ENCODE measurements around the gene KRTAP5-7. TPM values are rescaled to one million over a fixed set of nuclear protein-coding genes. Genes with fewer than 3 reads are reported as not detected.
A peak's percentile ranks its signal among the peaks of the same experiment; 100 is the strongest.

Gene KRTAP5-7
- total and polyA plus RNA-seq, 2 of the 13 experiments (the other 11 are each of a cell fraction or from before 2014, with no cell fraction given), result 0.54 TPM; not detected in 1

DNA sequence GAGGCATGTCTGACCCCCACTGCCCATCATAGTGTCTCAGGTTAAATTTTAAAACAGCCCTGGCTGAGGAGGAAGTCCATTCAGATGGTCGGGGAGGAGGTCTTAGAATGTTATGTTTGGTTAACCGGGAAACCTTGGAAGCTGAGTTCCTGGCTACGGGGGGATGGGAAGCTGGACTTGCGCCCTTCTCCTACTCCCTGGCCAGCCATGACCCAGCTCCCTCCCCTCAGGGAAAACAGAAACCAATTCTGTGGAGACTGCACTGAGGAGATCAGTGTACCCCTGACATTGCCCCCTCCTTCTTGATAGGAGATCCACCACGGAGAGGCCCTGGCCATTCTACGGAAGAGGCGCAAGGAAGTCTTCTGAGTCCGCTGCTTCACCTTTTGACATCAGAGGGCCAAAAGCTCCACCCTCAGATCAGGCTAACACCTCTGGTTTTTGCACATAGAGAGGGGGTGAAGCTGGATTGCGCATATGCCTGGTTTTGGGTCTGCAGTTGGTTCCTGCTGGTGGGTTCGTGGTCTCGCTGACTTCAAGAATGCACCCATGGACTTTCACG lies 18.4 kb downstream of the KRTAP5-7 start (continued):
- 0 out of 2 replicates have a peak, but pooled peaks have one; percentile 31 for TF ChIP-seq ZNF280B (CRISPR knock-in tag; IDR thresholded peaks at IDR 0.05; ENCODE audit: borderline replicate concordance)
- TF ChIP-seq, protein P1, sequence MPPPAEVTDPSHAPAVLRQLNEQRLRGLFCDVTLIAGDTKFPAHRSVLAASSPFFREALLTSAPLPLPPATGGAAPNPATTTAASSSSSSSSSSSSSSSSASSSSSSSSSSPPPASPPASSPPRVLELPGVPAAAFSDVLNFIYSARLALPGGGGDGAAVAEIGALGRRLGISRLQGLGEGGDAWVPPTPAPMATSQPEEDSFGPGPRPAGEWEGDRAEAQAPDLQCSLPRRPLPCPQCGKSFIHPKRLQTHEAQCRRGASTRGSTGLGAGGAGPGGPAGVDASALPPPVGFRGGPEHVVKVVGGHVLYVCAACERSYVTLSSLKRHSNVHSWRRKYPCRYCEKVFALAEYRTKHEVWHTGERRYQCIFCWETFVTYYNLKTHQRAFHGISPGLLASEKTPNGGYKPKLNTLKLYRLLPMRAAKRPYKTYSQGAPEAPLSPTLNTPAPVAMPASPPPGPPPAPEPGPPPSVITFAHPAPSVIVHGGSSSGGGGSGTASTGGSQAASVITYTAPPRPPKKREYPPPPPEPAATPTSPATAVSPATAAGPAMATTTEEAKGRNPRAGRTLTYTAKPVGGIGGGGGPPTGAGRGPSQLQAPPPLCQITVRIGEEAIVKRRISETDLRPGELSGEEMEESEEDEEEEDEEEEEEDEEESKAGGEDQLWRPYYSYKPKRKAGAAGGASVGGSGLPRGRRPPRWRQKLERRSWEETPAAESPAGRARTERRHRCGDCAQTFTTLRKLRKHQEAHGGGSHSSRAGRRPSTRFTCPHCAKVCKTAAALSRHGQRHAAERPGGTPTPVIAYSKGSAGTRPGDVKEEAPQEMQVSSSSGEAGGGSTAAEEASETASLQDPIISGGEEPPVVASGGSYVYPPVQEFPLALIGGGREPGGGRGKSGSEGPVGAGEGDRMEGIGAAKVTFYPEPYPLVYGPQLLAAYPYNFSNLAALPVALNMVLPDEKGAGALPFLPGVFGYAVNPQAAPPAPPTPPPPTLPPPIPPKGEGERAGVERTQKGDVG (CRISPR knock-in tag; IDR thresholded peaks at IDR 0.05; ENCODE audit: borderline replicate concordance), result 0 out of 2 replicates have a peak, but pooled peaks have one; percentile 43
- TF ChIP-seq RARA (CRISPR knock-in tag; IDR thresholded peaks at IDR 0.05), result peak; percentile 41
- TF ChIP-seq TBX2 (CRISPR knock-in tag; IDR thresholded peaks at IDR 0.05; ENCODE audit: borderline replicate concordance), result peak; percentile 20; the same call in 1 of the 2 replicates
- 0 out of 2 replicates have a peak, but pooled peaks have one; percentile 45 for TF ChIP-seq HDAC2 (CRISPR knock-in tag; IDR thresholded peaks at IDR 0.05)
- no peak for TF ChIP-seq HDAC1 (CRISPR knock-in tag; IDR thresholded peaks at IDR 0.05)
- 0 out of 2 replicates have a peak, but pooled peaks have one; percentile 20 for TF ChIP-seq ZNF281 (CRISPR knock-in tag; IDR thresholded peaks at IDR 0.05; ENCODE audit: borderline replicate concordance)
- no peak for TF ChIP-seq ZNF710 (CRISPR knock-in tag; IDR thresholded peaks at IDR 0.05; ENCODE audit: borderline replicate concordance)
- TF ChIP-seq, protein P2, sequence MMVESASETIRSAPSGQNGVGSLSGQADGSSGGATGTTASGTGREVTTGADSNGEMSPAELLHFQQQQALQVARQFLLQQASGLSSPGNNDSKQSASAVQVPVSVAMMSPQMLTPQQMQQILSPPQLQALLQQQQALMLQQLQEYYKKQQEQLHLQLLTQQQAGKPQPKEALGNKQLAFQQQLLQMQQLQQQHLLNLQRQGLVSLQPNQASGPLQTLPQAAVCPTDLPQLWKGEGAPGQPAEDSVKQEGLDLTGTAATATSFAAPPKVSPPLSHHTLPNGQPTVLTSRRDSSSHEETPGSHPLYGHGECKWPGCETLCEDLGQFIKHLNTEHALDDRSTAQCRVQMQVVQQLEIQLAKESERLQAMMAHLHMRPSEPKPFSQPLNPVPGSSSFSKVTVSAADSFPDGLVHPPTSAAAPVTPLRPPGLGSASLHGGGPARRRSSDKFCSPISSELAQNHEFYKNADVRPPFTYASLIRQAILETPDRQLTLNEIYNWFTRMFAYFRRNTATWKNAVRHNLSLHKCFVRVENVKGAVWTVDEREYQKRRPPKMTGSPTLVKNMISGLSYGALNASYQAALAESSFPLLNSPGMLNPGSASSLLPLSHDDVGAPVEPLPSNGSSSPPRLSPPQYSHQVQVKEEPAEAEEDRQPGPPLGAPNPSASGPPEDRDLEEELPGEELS (CRISPR knock-in tag; IDR thresholded peaks at IDR 0.05), result no peak
- peak; percentile 9; the same call in 1 of the 2 replicates for TF ChIP-seq FOXA3 (CRISPR knock-in tag; IDR thresholded peaks at IDR 0.05)
- TF ChIP-seq JUND (CRISPR knock-in tag; IDR thresholded peaks at IDR 0.05), result no peak
- TF ChIP-seq, protein P3, sequence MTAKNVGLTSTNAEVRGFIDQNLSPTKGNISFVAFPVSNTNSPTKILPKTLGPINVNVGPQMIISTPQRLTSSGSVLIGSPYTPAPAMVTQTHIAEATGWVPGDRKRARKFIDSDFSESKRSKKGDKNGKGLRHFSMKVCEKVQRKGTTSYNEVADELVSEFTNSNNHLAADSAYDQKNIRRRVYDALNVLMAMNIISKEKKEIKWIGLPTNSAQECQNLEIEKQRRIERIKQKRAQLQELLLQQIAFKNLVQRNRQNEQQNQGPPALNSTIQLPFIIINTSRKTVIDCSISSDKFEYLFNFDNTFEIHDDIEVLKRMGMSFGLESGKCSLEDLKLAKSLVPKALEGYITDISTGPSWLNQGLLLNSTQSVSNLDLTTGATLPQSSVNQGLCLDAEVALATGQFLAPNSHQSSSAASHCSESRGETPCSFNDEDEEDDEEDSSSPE (CRISPR knock-in tag; IDR thresholded peaks at IDR 0.05), result peak; percentile 17; the same call in 1 of the 2 replicates
- TF ChIP-seq SALL1 (CRISPR knock-in tag; IDR thresholded peaks at IDR 0.05), result peak; percentile 24; the same call in 1 of the 2 replicates
- TF ChIP-seq POGZ (CRISPR knock-in tag; IDR thresholded peaks at IDR 0.05), result 0 out of 2 replicates have a peak, but pooled peaks have one; percentile 18
- peak; percentile 50; the same call in 1 of the 2 replicates for TF ChIP-seq ZMYM4 (CRISPR knock-in tag; IDR thresholded peaks at IDR 0.05)
